Transverse colon (tissue), 4 donors: ENCODE results near the gene PECR. TPM values are rescaled to one million over a fixed set of nuclear protein-coding genes. Genes with fewer than 3 reads are reported as not detected.
"Not testable (repeated sequence)": the region's sequence is repeated elsewhere in the genome, so short reads cannot be mapped to it uniquely, and the experiment has no call there.

Source experiments
- DNase-seq: peaks from one replicate; pipeline ENCODE4 v3.0.0-alpha.2; 2019
- H3K27ac ChIP-seq, 4 donors: fragments of 200-600 bp; sonication (generic); 2 replicates each; pipeline ENCODE4 v1.5.1; 2016 to 2018; ENCODE audit warnings: inconsistent platforms in 4 of 4
- H3K27me3 ChIP-seq: fragments of 200-600 bp; sonication (generic); 2 replicates; pipeline ENCODE4 v1.5.1; 2017; ENCODE audit warnings: inconsistent platforms
- H3K36me3 ChIP-seq, 4 donors: fragments of 200-600 bp; sonication (generic); 2 replicates each; pipeline ENCODE4 v1.5.1; 2017 to 2019; ENCODE audit warnings: inconsistent platforms in 4 of 4
- H3K4me1 ChIP-seq, 4 donors: fragments of 200-600 bp; sonication (generic); 2 replicates each; pipeline ENCODE4 v1.5.1; 2017 to 2020; ENCODE audit warnings: inconsistent platforms in 4 of 4
- H3K4me3 ChIP-seq, 4 donors: fragments of 200-600 bp; sonication (generic); 1 replicate in 1 of 4; 2 replicates in 3 of 4; pipeline versions ENCODE4 v1.5.1 to v1.6.1; 2017 to 2019; ENCODE audit warnings: inconsistent platforms in 4 of 4
- H3K9me3 ChIP-seq, 2 donors: fragments of 200-600 bp; sonication (generic); 2 replicates each; pipeline ENCODE4 v1.5.1; 2017 to 2019; ENCODE audit warnings: inconsistent platforms in 2 of 2
- EP300 ChIP-seq: sonication (generic); formaldehyde crosslinking; IDR thresholded peaks from one replicate; pipeline ENCODE4 v1.6.1; 2017; ENCODE audit warnings: antibody characterized with exemption, low read depth
- POLR2A ChIP-seq: fragments of 450-650 bp; IDR thresholded peaks from one replicate; pipeline ENCODE4 v1.6.1; 2016; ENCODE audit warnings: antibody characterized with exemption, mild to moderate bottlenecking, moderate library complexity
- POLR2AphosphoS5 ChIP-seq, 3 donors: sonication (generic); formaldehyde crosslinking; IDR thresholded peaks; one replicate each; pipeline ENCODE4 v1.6.1; 2016; ENCODE audit warnings: antibody characterized with exemption in 3 of 3
- WGBS, 2 donors: methylation state at CpG; one replicate each; pipeline ENCODE4 v1.1.5; 2018; ENCODE audit warnings: low coverage in 1 of 2; 5-methylcytosine and 5-hydroxymethylcytosine counted together
- in situ Hi-C, 4 donors: fragments of 200-750 bp; cut with MboI; loops; one replicate each; pipeline versions ENCODE4 v1.15.0 to v1.15.1; 2017; ENCODE audit warnings: low sequenced_read_pairs in 3 of 4, low pct_ligation_motif_present in 1 of 4, low pct_unique_long_range_greater_than_20kb in 1 of 4
- intact Hi-C: fragments of 100-400 bp; cut with DNase I; formaldehyde crosslinking; loops from one replicate; pipeline ENCODE4 v1.15.1; 2023; ENCODE audit warnings: low total_unique reads
- total RNA-seq, 4 donors: library from RNA; depleted of rRNA; stranded (reverse); fragments of >200 nt; gene quantifications; one replicate each; pipeline ENCODE4 v1.1.0, GENCODE V29; 2016
- TF ChIP-seq, protein P1 (sequence below), 5 experiments: fragments of 200-600 bp in 3 of 5; fragments of 450-650 bp in 2 of 5; sonication (generic) in 3 of 5; IDR thresholded peaks; 1 replicate in 2 of 5; 2 replicates in 3 of 5; pipeline ENCODE4 v1.5.1; 2016 to 2017; ENCODE audit warnings: antibody characterized with exemption in 5 of 5, inconsistent platforms in 3 of 5, mild to moderate bottlenecking in 2 of 5, moderate library complexity in 1 of 5

PECR gene
- total RNA-seq, 4 donors from 2014 or later = 10.3 to 137 (median 25.8) TPM

DNA sequence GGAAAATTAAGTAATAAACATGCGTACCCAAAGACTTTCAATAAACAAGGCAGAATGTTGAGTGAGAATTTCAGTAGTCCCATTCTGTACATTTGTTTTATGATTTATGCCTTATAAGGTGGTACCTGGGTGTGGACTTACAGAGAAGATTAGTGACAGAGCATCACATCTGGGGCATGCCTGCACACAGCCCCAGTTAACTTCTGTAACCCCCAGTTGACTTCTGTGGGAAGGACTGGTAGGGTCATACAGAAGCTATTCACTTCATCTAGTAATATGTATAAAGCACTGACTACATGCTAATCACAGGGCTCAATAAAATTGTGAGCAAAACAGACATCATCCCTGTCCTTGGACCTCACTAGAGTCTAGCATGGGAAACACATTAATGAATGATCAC is 84.4 kb downstream of the PECR start:
- no peak for DNase-seq
- Histone ChIP-seq H3K36me3 (no peaks in the 10 kb centered on the region), H3K9me3 (no peaks in the 10 kb centered on the region), H3K4me3 (no peak overlapping the region), H3K4me1 (peaks cover 0 to 2% (median under 1%) of the 10 kb centered on the region in 4 donors), H3K27ac (no peak overlapping the region), H3K27me3 (no peaks in the 10 kb centered on the region)
- in situ Hi-C loops (no loop called here), intact Hi-C loops (no loop called here)
- TF ChIP-seq EP300 (no peak), POLR2AphosphoS5 (IDR thresholded peaks at IDR 0.05) (no peak), POLR2A (no peak)
- TF ChIP-seq, protein P1, sequence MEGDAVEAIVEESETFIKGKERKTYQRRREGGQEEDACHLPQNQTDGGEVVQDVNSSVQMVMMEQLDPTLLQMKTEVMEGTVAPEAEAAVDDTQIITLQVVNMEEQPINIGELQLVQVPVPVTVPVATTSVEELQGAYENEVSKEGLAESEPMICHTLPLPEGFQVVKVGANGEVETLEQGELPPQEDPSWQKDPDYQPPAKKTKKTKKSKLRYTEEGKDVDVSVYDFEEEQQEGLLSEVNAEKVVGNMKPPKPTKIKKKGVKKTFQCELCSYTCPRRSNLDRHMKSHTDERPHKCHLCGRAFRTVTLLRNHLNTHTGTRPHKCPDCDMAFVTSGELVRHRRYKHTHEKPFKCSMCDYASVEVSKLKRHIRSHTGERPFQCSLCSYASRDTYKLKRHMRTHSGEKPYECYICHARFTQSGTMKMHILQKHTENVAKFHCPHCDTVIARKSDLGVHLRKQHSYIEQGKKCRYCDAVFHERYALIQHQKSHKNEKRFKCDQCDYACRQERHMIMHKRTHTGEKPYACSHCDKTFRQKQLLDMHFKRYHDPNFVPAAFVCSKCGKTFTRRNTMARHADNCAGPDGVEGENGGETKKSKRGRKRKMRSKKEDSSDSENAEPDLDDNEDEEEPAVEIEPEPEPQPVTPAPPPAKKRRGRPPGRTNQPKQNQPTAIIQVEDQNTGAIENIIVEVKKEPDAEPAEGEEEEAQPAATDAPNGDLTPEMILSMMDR (IDR thresholded peaks at IDR 0.05) = no peak
- 97 to 100% methylated on average over 1 of the region's 1 CpG for WGBS, 2 donors

GRCh38 chr2:215994911-215995310 is 86.7 kb downstream of the PECR start:
- no peak for TF ChIP-seq POLR2AphosphoS5 (IDR thresholded peaks at IDR 0.05)
- TF ChIP-seq, protein P1 (IDR thresholded peaks at IDR 0.05) = no peak
- TF ChIP-seq POLR2A = no peak
- no peak for TF ChIP-seq EP300
- no peak for DNase-seq
- 84 to 88% methylated on average over 2 to 4 of the region's 4 CpGs for WGBS, 2 donors
- in situ Hi-C loops (no loop called here), intact Hi-C loops (no loop called here)
- Histone ChIP-seq H3K36me3 (no peaks in the 10 kb centered on the region), H3K4me1 (no peaks in the 10 kb centered on the region), H3K9me3 (peaks cover 0 to 2% of the 10 kb centered on the region in 2 donors), H3K4me3 (no peak overlapping the region), H3K27ac (no peak overlapping the region), H3K27me3 (no peaks in the 10 kb centered on the region)

DNA sequence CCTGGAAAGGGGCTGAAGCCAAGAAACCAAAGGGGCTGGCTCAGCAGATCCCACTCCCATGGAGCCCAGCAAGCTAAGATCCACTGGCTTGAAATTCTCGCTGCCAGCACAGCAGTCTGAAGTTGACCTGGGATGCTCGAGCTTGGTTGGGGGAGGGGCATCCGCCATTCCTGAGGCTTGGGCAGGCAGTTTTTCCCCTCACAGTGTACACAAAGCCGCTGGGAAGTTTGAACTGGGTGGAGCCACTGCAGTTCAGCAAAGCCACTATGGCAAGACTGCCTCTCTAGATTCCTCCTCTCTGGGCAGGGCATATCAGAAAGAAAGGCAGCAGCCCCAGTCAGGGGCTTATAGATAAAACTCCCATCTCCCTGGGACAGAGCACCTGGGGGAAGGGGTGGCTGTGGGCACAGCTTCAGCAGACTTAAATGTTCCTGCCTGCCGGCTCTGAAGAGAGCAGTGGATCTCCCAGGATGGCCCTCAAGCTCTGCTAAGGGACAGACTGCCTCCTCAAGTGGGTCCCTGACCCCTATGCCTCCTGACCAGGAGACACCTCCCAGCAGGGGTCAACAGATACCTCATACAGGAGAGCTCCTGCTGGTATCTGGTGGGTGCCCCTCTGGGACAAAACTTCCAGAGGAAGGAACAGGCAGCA is 92.9 kb downstream of the PECR start:
- H3K9me3 ChIP-seq, DNase-seq, H3K27ac ChIP-seq, intact Hi-C loops, in situ Hi-C loops, H3K36me3 ChIP-seq, H3K27me3 ChIP-seq, H3K4me1 ChIP-seq, H3K4me3 ChIP-seq: not testable (repeated sequence)
- WGBS, 2 donors = 33 to 71% methylated on average over 1 to 5 of the region's 5 CpGs

Other genes with a start within 250 kb of the PECR start
- gene MREG, start 68.3 kb downstream of the PECR start, total RNA-seq = 1 to 10 TPM; 1.5 to 8.5 (median 5.1) TPM
- gene TMEM169, start 110 bp upstream of the PECR start, total RNA-seq = 1 to 10 TPM in 2 of 4 donors, under 1 TPM in 1, not detected in 1; 0.41 to 6.4 (median 1.9) TPM
- 100 to 1,000 TPM in 2 of 4 donors, 10 to 100 TPM in 2; 75.6 to 120 (median 101) TPM for gene XRCC5, start 27.5 kb upstream of the PECR start, total RNA-seq